Cerebellar cortex (tissue), 1 donor: Measurements from ENCODE around the gene TKTL1.
A peak's percentile ranks its signal among the peaks of the same experiment; 100 is the strongest.

Source experiments
- DNase-seq: peaks from one replicate; pipeline ENCODE4 v3.0.0-alpha.2; 2015; ENCODE audit warnings: low spot score

The TKTL1 gene

GRCh38 chrX:154378059-154378798 is 82.6 kb downstream of the TKTL1 start:
- DNase-seq, result no peak

- peak; percentile 96 for DNase-seq
These were observed 83.4 kb downstream of the TKTL1 start, which contains the start of gene EMD for GRCh38 chrX:154378799-154379568. Gene EMD, plus strand, starts transcription at chrX:154379295. Its CDS starts 190 bp downstream, at chrX:154379485.

- DNase-seq, result no peak
These were observed 84.0 kb downstream of the TKTL1 start for GRCh38 chrX:154379569-154379951.
